MM.1S (cell line): ENCODE results near the gene SPOCK1.

ENCODE experiments used
- CTCF ChIP-seq: fragments of 300-600 bp; sonication (generic); IDR thresholded peaks from 2 replicates; pipeline ENCODE4 v1.5.1; 2016; ENCODE audit warnings: antibody characterized with exemption, low read length, mixed read lengths
- EZH2 ChIP-seq: fragments of 300-600 bp; sonication (generic); optimal IDR thresholded peaks from 2 replicates; pipeline ENCODE3; 2017; ENCODE audit warnings: low read depth, mild to moderate bottlenecking, antibody characterized with exemption, low read length, mixed read lengths

GRCh38 chr5:137172258-137172657, 326.9 kb downstream of the SPOCK1 start:
- TF ChIP-seq CTCF (no peak), EZH2 (no peak)
